ENCODE measurements around the gene CBARP.

CBARP gene

DNA sequence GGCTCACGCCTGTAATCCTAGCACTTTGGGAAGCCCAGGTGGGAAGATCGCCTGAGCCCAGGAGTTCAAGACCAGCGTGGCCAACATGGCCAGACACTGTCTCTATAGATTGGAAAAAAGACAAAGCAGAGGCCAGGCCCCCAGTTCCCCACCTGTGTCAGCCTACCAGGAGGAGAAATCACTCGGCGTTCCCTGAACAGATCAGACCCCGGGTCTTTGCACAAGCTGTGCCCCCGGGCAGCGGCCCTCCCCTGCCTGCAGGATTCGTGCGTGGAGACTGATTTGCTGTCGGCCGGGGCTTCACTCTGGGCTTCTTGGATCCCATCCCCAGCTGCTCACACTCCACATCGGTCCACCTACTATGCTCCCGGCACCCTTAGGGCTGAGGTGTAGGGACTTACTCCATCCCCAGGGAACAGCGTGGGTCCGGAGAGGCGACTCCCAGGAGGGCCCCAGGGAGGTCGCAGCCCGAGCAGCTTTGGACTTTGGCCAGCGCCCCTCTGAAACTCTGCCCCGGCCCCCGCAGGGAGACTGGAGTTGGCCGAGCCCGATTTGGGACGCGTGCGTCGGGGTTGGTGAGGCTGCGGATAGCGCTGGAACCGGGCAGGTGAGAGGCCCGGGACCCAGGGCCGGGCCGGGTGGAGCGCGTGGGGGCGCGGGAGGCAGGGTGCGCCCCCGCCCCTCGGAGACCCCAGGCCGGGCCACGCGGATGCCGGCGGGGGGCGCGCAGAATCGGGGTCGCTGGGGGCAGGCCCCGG is 47.4 kb upstream of the CBARP start:
- H3K4me2 ChIP-seq (ENCODE audit: low read depth, low read length, poor library complexity, severe bottlenecking): no peak overlapping the region
- no peak overlapping the region for H3K9ac ChIP-seq (ENCODE audit: low read length)
- no peak overlapping the region for H3K4me3 ChIP-seq (ENCODE audit: insufficient read depth, low read length, poor library complexity, severe bottlenecking)
- no peaks in the 10 kb centered on the region for H4K20me1 ChIP-seq (ENCODE audit: low read depth, low read length)
- no peaks in the 10 kb centered on the region for H3K36me3 ChIP-seq (ENCODE audit: low read length)
- no peak overlapping the region for H3K27ac ChIP-seq (ENCODE audit: low read depth, low read length)
- H3K27me3 ChIP-seq (ENCODE audit: low read length): no peaks in the 10 kb centered on the region
- TF ChIP-seq, protein P1, sequence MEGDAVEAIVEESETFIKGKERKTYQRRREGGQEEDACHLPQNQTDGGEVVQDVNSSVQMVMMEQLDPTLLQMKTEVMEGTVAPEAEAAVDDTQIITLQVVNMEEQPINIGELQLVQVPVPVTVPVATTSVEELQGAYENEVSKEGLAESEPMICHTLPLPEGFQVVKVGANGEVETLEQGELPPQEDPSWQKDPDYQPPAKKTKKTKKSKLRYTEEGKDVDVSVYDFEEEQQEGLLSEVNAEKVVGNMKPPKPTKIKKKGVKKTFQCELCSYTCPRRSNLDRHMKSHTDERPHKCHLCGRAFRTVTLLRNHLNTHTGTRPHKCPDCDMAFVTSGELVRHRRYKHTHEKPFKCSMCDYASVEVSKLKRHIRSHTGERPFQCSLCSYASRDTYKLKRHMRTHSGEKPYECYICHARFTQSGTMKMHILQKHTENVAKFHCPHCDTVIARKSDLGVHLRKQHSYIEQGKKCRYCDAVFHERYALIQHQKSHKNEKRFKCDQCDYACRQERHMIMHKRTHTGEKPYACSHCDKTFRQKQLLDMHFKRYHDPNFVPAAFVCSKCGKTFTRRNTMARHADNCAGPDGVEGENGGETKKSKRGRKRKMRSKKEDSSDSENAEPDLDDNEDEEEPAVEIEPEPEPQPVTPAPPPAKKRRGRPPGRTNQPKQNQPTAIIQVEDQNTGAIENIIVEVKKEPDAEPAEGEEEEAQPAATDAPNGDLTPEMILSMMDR (IDR thresholded peaks at IDR 0.05; ENCODE audit: insufficient read depth, low read length, poor library complexity, severe bottlenecking): no peak
- TF ChIP-seq EZH2phosphoT487 (conservative IDR thresholded peaks at IDR 0.05; ENCODE audit: low read length): no peak
- no peaks in the 10 kb centered on the region for H3K79me2 ChIP-seq (ENCODE audit: insufficient read depth, low read length)
- H3K9me2 ChIP-seq (replicated peaks; ENCODE audit: insufficient read depth, low read length): no peaks in the 10 kb centered on the region
- no peaks in the 10 kb centered on the region for H3F3A ChIP-seq (ENCODE audit: insufficient read depth)
- H2AFZ ChIP-seq (ENCODE audit: low read depth, low read length, severe bottlenecking): no peak overlapping the region
- H3K9me3 ChIP-seq (ENCODE audit: insufficient read depth, low read length): no peaks in the 10 kb centered on the region

DNA sequence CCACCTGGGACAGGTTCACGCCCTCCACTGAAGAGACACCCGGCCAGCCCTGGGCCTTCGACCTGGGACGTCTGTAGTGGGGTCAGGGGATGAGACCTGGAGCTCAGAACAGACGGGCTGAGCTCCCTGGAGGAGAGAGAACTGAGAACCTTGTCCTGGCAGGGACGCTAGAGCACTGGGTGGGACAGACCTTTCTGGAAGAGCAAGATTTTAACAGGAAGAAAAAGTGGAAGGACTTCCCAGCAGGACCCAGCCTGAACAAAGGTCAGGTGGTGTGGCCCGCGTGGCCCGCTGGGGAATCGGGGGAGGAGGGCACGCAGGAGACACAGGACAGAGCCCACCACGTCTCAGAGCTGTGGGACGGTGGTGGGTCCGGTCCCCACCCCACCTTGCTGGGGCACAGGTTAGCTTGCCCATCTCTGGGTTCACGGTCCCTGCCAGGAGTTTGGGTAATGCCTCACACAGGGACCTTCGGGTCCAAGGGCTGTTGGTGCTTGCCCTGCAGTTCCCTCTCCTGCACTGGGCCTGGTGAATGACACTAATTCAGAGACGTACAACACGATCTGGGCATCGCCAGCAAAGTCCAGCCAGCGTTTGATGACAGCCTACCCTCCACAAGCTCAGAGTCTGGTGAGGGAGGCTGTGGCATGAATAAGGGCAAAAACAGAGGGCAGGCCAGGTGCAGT is 46.6 kb upstream of the CBARP start:
- H3K79me2 ChIP-seq (ENCODE audit: insufficient read depth, low read length): no peaks in the 10 kb centered on the region
- H3F3A ChIP-seq (ENCODE audit: insufficient read depth): no peaks in the 10 kb centered on the region
- TF ChIP-seq, protein P1 (IDR thresholded peaks at IDR 0.05; ENCODE audit: insufficient read depth, low read length, poor library complexity, severe bottlenecking): no peak
- no peak for TF ChIP-seq EZH2phosphoT487 (conservative IDR thresholded peaks at IDR 0.05; ENCODE audit: low read length)
- H3K9me3 ChIP-seq (ENCODE audit: insufficient read depth, low read length): no peaks in the 10 kb centered on the region
- no peaks in the 10 kb centered on the region for H3K36me3 ChIP-seq (ENCODE audit: low read length)
- no peaks in the 10 kb centered on the region for H4K20me1 ChIP-seq (ENCODE audit: low read depth, low read length)
- H3K27me3 ChIP-seq (ENCODE audit: low read length): no peaks in the 10 kb centered on the region
- no peak overlapping the region for H2AFZ ChIP-seq (ENCODE audit: low read depth, low read length, severe bottlenecking)
- no peak overlapping the region for H3K27ac ChIP-seq (ENCODE audit: low read depth, low read length)
- no peak overlapping the region for H3K4me2 ChIP-seq (ENCODE audit: low read depth, low read length, poor library complexity, severe bottlenecking)
- no peak overlapping the region for H3K4me3 ChIP-seq (ENCODE audit: insufficient read depth, low read length, poor library complexity, severe bottlenecking)
- H3K9ac ChIP-seq (ENCODE audit: low read length): no peak overlapping the region
- H3K9me2 ChIP-seq (replicated peaks; ENCODE audit: insufficient read depth, low read length): no peaks in the 10 kb centered on the region

DNA sequence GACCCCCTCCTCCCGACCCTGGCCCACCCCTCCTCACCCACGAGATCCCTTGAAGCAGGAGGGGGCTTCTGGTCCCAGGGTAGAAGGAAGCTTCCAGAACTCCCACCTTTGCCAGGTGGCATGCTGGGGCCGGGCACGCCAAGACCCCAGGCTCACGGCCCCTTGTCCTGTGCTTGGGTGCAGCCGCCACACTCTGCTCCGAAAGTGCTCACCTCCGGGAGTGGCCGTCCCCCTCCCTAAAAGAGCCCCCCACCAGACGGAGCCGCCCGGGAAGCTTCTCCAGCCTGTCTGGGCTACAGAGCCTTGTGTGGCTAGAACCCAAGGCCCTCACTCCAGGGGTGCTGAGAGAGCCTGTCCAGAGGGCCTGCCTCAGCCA is 46.1 kb upstream of the CBARP start:
- Histone ChIP-seq H3K79me2 (ENCODE audit: insufficient read depth, low read length) (no peaks in the 10 kb centered on the region), H3K27ac (ENCODE audit: low read depth, low read length) (no peak overlapping the region), H3K27me3 (ENCODE audit: low read length) (no peaks in the 10 kb centered on the region), H3K9me2 (replicated peaks; ENCODE audit: insufficient read depth, low read length) (no peaks in the 10 kb centered on the region), H2AFZ (ENCODE audit: low read depth, low read length, severe bottlenecking) (no peak overlapping the region), H3K9me3 (ENCODE audit: insufficient read depth, low read length) (no peaks in the 10 kb centered on the region), H3F3A (ENCODE audit: insufficient read depth) (no peaks in the 10 kb centered on the region), H3K4me2 (ENCODE audit: low read depth, low read length, poor library complexity, severe bottlenecking) (no peak overlapping the region), H3K4me3 (ENCODE audit: insufficient read depth, low read length, poor library complexity, severe bottlenecking) (no peak overlapping the region), H4K20me1 (ENCODE audit: low read depth, low read length) (no peaks in the 10 kb centered on the region), H3K36me3 (ENCODE audit: low read length) (no peaks in the 10 kb centered on the region), H3K9ac (ENCODE audit: low read length) (no peak overlapping the region)
- TF ChIP-seq, protein P1 (IDR thresholded peaks at IDR 0.05; ENCODE audit: insufficient read depth, low read length, poor library complexity, severe bottlenecking): no peak

All from SU-DHL-6 (cell line).